Right forelimb (tissue), 1 donor: ENCODE measurements around the gene TMEM191C.
"Not testable (repeated sequence)": the region's sequence is repeated elsewhere in the genome, so short reads cannot be mapped to it uniquely, and the experiment has no call there.

ENCODE experiments used
- DNase-seq: peaks from one replicate; pipeline ENCODE4 v3.0.0-alpha.2; 2018

TMEM191C gene

GRCh38 chr22:21446128-21446826 is 20.9 kb upstream of the TMEM191C start:
- DNase-seq, result no peak

GRCh38 chr22:21446827-21447690 is 20.1 kb upstream of the TMEM191C start:
- DNase-seq, result no peak

DNA sequence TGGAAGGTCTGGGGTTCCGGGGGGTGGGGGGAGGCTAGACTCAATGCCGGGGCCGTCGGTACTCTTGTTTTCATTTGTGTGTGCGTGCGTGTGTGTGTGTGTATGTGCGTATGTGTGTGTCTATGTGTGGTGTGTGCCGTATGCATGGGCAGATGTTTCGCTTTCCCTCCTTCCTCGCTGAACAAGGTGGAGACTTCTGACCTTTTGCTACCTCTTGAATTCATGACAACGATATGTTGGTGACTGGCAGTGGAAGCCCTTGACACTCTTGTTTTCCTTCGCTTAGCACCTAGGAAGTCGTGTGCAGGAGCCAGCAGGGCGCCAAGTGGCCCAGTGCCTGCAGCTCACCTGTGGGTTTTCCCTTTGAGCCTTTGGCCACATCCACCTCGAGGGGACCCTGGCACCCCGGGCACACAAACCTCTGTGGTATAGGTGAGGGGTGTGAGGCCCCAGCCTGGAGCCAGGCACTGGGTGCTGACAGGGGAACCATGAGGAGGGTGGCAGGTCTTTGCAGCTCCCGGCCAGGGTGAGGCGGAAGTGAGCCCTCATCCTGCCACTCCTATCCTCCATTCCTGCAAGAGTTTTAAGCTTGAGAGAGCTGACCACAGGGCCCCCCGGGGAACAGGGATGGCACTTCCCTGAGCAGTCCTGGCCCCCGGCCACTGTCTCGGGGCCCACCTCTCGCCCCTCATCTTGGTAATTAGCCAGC is 19.3 kb upstream of the TMEM191C start:
- no peak for DNase-seq

GRCh38 chr22:21448627-21449416 is 18.4 kb upstream of the TMEM191C start:
- DNase-seq, result no peak

DNA sequence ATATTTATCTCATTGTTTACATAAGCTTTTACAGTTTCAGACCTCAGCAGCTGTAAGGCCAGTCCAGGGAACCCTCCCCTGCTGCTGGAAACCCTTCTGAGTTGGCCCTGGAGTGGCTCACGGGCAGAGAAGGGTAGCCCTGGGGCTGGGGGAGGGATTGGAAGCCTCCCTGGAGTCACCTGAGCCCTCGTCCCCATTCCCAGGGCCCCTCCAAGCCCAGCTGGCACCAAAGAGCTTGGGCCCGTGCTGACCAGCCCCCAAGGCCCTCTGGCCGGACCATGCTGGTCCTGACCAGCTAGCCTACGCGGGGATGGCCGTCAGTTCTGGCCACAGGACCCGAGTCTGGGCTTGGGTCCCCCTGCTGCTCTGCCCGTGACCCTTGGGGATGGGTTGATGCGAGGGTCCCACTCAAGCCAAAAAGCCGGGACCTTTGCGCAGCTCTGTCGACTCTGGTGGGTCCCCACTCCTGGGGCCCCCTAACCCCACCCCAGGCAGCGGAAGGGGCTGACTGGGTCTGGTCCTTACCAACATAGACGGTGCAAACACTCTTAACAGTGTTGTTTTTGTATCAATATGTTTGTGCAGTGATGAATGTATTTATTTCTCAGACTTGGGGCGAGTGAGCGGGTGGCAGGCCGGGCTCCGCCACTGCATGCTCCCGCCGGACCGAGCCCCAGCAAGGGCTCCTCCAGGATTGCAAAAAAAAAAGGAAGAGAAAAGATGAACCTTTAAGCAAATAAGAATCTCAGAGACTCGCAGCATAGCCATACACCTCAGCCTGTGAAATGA is 17.5 kb upstream of the TMEM191C start:
- no peak for DNase-seq

DNA sequence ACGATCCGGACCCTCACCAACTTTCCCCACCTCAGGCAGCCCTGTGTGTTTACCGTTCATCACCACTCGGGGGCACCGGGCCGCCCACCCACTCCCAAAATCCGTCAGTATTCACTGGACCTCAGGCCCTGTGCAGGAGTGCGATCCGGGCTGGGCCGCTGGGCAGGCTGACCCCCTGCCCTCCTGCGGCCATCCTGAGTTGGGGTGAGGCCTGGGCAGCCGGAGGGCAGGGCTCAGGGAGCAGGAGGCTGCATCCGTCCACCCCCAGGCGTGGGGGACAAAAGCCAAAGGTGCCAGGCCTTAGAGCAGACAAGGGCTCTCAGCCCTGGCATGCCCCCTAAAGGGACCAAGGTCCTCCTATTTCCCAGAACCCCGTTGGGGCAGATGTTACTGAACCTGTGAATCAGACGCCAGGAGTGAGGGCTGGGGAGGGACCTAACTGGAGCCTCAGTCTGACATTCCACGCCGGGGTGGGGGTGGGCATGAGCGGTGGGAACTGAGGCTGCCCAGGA is 16.8 kb upstream of the TMEM191C start:
- no peak for DNase-seq

- DNase-seq, result no peak
Observed at GRCh38 chr22:21450858-21451353, 16.3 kb upstream of the TMEM191C start.

- no peak for DNase-seq
Observed at GRCh38 chr22:21451545-21452520, 15.4 kb upstream of the TMEM191C start.

DNA sequence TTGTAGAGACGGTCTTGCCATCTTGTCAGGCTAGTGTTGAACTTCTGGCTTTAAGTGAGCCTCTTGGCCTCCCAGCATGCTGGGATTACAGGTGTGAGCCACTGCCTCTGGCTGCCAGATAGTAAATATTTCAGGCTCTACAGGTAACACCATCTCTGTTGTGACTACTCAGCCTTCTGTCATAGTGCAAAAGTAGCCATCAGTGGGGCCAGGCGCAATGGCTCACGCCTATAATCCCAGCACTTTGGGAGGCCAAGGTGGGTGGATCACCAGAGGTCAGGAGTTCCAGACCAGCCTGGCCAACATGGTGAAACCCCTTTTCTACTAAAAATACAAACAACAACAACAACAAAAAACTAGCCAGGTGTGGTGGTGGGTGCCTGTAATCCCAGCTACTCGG is 14.5 kb upstream of the TMEM191C start:
- DNase-seq, result not testable (repeated sequence)

GRCh38 chr22:21454998-21455333 is 12.2 kb upstream of the TMEM191C start:
- DNase-seq, result not testable (repeated sequence)

DNA sequence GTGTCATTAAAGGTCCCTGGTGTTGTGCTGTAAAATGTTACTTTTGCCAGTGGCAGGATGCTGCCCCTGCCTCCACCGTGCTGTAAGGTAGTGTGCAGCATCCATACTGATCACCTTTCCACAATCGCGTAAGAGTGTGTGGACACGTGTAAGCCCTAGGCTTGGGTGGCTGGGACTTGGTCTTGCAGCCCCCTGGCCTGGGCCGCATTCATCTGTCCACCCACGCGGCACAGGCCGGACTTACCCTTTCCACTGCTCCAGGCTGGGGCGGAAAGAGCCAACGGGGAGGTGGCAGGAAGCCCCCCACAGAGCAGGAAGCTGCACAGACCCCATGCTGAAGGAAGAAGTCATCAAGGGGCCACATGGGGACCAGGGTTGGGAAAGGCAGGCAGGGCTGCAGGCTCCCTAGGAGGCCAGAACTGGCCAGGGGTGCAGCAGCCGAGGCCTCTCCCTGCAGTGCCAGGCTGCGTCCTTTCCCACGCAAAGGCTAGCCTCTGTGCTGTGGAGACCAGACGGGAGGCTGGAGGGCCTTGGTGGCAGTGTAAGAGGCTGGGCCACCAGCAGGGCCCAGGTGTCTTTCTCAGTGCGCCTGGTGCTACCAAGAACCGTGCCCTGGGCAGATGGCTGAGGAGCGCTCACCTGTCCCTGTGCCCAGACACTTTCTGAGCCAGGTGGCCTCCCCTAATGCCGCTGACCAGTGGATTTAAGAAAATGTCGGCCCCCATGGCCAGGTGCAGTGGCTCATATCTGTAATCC is 11.7 kb upstream of the TMEM191C start:
- DNase-seq, result no peak

DNA sequence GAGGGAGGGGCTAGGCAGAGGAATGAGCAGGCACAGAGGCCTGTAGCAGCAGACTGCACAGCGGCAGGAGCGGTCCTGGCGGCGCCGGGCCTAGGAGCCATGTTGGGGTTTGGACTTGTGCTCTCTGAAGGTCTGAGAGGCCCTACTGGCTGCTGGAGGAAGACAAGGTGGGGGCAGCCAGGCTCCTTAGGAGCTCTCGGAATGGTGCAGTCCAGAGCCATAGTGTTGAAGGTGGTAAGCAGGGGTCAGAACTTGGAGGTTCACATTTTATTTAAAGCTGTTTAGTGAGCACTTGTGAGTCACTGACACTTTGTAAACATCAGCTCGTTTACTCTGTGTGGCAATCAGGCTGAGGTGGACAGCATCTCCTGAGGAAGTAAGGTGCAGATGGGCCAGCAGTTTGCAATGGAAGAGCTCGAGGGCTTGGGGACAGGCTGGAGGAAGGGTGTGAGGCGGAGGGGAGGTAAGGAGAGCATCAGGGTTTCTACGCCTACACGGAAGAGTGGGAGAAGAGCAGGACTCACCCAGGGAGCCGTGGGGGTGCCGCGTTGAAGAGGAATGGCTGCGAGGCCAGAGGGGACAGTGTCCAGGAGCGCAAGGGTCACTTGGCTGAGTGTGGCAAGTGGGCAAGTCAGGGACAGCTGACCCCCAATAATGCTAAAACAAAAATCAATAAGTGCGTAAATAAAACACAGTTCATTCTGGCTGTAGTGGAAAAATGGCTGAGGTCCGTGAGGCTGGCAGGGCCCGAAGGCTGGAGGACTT is 10.0 kb upstream of the TMEM191C start:
- DNase-seq, result no peak

DNA sequence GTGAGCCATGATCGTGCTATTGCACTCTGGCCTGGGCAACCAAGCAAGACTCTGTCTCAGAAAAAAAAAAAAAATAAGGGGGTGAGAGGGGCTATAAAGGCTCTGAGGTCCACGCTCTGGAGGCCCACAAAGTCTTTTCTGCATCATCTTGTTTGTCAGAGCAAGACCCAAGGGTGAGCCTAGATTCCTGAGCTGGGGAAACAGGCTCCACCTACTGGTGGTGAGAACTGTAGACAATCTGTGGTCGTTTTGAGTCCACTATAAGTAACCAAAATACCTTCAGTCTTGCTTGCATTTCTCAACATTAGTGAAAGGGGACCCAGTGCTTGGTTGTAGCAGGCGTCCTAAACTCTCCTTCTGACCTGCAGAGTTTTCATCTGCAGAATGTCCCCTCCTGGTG is 4.5 kb upstream of the TMEM191C start:
- DNase-seq, result not testable (repeated sequence)

DNA sequence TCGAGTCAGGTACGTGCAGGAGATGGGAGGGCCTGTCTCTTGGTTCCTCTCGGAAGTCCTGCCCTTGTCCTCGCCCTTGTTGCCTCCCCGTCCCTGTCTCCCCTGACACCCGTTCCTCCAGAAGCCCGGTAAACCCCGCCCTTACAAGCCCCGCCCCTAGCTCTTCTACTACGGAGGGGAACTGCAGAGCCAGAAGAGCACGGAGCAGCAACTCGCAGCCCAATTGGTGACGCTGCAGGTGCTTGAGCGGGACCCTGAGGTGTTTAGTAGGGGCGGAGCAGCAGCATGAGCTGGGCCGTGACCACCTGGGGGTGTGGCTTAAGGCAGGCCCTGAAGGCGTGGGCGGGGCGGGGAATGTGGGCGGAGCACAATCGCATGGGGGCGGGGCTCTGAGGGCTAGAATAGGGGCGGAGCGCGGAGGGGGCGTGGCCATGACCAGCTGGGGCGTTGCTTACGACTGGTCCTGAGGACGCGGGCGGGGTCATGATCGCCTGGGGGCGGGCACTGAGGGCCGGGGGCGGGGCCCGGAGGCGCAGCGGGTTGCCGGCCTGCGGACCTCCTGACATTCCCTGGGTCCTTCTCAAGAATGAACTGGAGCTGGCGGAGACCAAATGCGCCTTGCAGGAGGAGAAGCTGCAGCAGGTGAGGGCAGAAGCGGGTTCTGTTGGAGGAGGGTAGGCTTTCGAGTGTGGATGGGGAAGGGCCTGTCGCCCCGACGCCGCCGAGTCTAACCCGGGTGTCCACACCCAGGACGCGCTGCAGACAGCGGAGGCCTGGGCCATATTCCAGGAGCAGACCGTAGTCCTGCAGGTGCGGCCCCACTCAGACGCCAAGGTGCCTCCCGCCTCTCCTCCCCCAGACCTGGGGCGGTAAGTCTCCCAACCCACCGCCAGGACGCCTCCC is 1.3 kb downstream of the TMEM191C start:
- peak; percentile 62 for DNase-seq

GRCh38 chr22:21469097-21469994 is 2.2 kb downstream of the TMEM191C start:
- DNase-seq, result not testable (repeated sequence)

GRCh38 chr22:21472984-21473383 is 5.8 kb downstream of the TMEM191C start:
- DNase-seq, result not testable (repeated sequence)
